PC-3 (cell line): ENCODE results near the gene CES3. TPM values are rescaled to one million over a fixed set of nuclear protein-coding genes. Genes with fewer than 3 reads are reported as not detected.

ENCODE experiments used
- ATAC-seq: fragments of 200-7000 bp; cut with Tn5 transposase; 2 replicates; pipeline ENCODE4 v1.9.1; 2020; ENCODE audit warnings: mild to moderate bottlenecking, moderate library complexity
- BruUV-seq: library from RNA; stranded (reverse); fragments of 400-500 nt; replicated peaks from 2 replicates; lab custom pipeline; 2021; lab: Mats Ljungman, UMichigan
- CTCF ChIA-PET: fragments of 300-600 bp; sonication (Branson Sonifier 250); formaldehyde crosslinking; loops from one replicate; lab custom pipeline; 2022; ENCODE audit warnings: antibody characterized with exemption; lab: Charles Lee
- POLR2A ChIA-PET: fragments of 300-600 bp; sonication (Branson Sonifier 250); formaldehyde crosslinking; loops from one replicate; lab custom pipeline; 2022; ENCODE audit warnings: antibody characterized with exemption; ENCODE audit not compliant: unreplicated experiment; lab: Charles Lee
- DNase-seq: peaks from one replicate; pipeline ENCODE4 v3.0.0-alpha.2; 2015
- H2AFZ ChIP-seq: fragments of 300-600 bp; sonication (generic); 2 replicates; pipeline ENCODE4 v1.6.0; 2016; ENCODE audit warnings: antibody characterized with exemption, low read length
- H3F3A ChIP-seq: fragments of 300-600 bp; sonication (generic); one replicate; pipeline ENCODE4 v1.6.0; 2017; ENCODE audit warnings: antibody characterized with exemption, low read length, control low read depth, mild to moderate bottlenecking; ENCODE audit not compliant: unreplicated experiment
- H3K27ac ChIP-seq: fragments of 300-600 bp; sonication (generic); 2 replicates; pipeline ENCODE4 v1.5.1; 2016; ENCODE audit warnings: mild to moderate bottlenecking, low read length
- H3K27me3 ChIP-seq: fragments of 300-600 bp; sonication (generic); 2 replicates; pipeline ENCODE4 v1.6.1; 2016; ENCODE audit warnings: low read length, mixed read lengths
- H3K36me3 ChIP-seq: fragments of 300-600 bp; sonication (generic); 2 replicates; pipeline ENCODE4 v1.6.1; 2016; ENCODE audit warnings: low read depth, mixed run types, low read length, mixed read lengths
- H3K4me1 ChIP-seq: fragments of 300-600 bp; sonication (generic); 2 replicates; pipeline ENCODE4 v1.5.1; 2016; ENCODE audit warnings: low read length; ENCODE audit not compliant: insufficient read depth
- H3K4me2 ChIP-seq: fragments of 300-600 bp; sonication (generic); 2 replicates; pipeline ENCODE4 v1.6.0; 2016; ENCODE audit warnings: low read length
- H3K4me3 ChIP-seq: fragments of 300-600 bp; sonication (generic); 2 replicates; pipeline ENCODE4 v1.5.1; 2016; ENCODE audit warnings: mild to moderate bottlenecking, low read length, mixed read lengths
- H3K79me2 ChIP-seq: fragments of 300-600 bp; sonication (generic); 2 replicates; pipeline ENCODE4 v1.6.1; 2017; ENCODE audit warnings: low read length, mixed read lengths
- H3K9ac ChIP-seq: fragments of 300-600 bp; sonication (generic); 2 replicates; pipeline ENCODE4 v1.6.0; 2016; ENCODE audit warnings: mild to moderate bottlenecking, low read length
- H3K9me2 ChIP-seq: fragments of 300-600 bp; sonication (generic); replicated peaks from 2 replicates; pipeline ENCODE4 v1.6.1; 2016; ENCODE audit warnings: mixed run types, low read length, mixed read lengths
- H3K9me3 ChIP-seq: fragments of 300-600 bp; sonication (generic); 2 replicates; pipeline ENCODE4 v1.6.1; 2016; ENCODE audit warnings: low read length, mixed read lengths
- H4K20me1 ChIP-seq: fragments of 300-600 bp; sonication (generic); 2 replicates; pipeline ENCODE4 v1.6.1; 2016; ENCODE audit warnings: low read length, mixed read lengths
- EZH2 ChIP-seq: fragments of 300-600 bp; sonication (generic); IDR thresholded peaks from one replicate; pipeline ENCODE4 v1.6.1; 2017; ENCODE audit warnings: antibody characterized with exemption, mild to moderate bottlenecking, low read length; ENCODE audit not compliant: unreplicated experiment
- EZH2phosphoT487 ChIP-seq: fragments of 300-600 bp; sonication (generic); IDR thresholded peaks from 2 replicates; pipeline ENCODE4 v1.6.1; 2018; ENCODE audit warnings: mild to moderate bottlenecking, antibody characterized with exemption, low read length, borderline replicate concordance
- intact Hi-C: fragments of 100-400 bp; cut with micrococcal nuclease; formaldehyde crosslinking; loops from 2 replicates; pipeline ENCODE4 v1.9.0; 2023
- total RNA-seq: library from RNA; depleted of rRNA; stranded (reverse); fragments of >200 nt; gene quantifications from 2 replicates; pipeline ENCODE4 v1.2.3, GENCODE V29; 2014
- TF ChIP-seq, protein P1 (sequence below): fragments of 300-600 bp; sonication (generic); conservative IDR thresholded peaks from 2 replicates; pipeline ENCODE4 v1.5.1; 2017; ENCODE audit warnings: antibody characterized with exemption, low read depth, mild to moderate bottlenecking, low read length

CES3 gene
- total RNA-seq, 1 experiment from 2014 or later, result 0.26 TPM

DNA sequence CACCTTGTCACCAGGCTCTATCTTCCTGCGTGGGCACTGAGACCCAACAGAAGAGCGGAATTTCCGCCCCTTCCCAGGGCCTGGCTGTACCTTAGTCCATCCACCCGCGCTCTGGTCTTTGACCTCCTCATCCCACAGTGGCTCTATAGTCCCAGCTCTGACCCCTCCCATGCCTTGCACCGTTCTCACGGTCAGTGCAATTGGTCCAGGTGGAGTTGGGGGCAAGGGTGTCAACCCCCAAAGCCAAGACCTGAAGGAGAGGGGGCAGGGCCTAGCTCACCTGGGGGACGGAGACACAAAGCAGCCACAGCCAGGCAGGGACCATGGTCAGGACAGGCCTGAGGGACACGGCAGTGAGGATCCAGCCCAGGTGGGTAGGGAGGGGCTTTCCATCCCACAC lies 43.3 kb upstream of the CES3 start:
- ChIA-PET POLR2A (no interaction called here), CTCF (no interaction called here)
- BruUV-seq, result no TSS peak
- no peak overlapping the region for H3K9ac ChIP-seq
- H3F3A ChIP-seq, result no peaks in the 10 kb centered on the region
- H3K4me1 ChIP-seq, result no peaks in the 10 kb centered on the region
- no peak overlapping the region for H3K4me3 ChIP-seq
- H3K27me3 ChIP-seq, result no peaks in the 10 kb centered on the region
- H3K79me2 ChIP-seq, result no peaks in the 10 kb centered on the region
- no peak overlapping the region for H2AFZ ChIP-seq
- intact Hi-C loops, result no loop called here
- H3K36me3 ChIP-seq, result no peaks in the 10 kb centered on the region
- DNase-seq, result no peak
- TF ChIP-seq EZH2 (no peak), EZH2phosphoT487 (no peak)
- TF ChIP-seq, protein P1, sequence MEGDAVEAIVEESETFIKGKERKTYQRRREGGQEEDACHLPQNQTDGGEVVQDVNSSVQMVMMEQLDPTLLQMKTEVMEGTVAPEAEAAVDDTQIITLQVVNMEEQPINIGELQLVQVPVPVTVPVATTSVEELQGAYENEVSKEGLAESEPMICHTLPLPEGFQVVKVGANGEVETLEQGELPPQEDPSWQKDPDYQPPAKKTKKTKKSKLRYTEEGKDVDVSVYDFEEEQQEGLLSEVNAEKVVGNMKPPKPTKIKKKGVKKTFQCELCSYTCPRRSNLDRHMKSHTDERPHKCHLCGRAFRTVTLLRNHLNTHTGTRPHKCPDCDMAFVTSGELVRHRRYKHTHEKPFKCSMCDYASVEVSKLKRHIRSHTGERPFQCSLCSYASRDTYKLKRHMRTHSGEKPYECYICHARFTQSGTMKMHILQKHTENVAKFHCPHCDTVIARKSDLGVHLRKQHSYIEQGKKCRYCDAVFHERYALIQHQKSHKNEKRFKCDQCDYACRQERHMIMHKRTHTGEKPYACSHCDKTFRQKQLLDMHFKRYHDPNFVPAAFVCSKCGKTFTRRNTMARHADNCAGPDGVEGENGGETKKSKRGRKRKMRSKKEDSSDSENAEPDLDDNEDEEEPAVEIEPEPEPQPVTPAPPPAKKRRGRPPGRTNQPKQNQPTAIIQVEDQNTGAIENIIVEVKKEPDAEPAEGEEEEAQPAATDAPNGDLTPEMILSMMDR, result no peak
- no peaks in the 10 kb centered on the region for H3K9me3 ChIP-seq
- H3K4me2 ChIP-seq, result no peak overlapping the region
- no peak for ATAC-seq
- H3K27ac ChIP-seq, result no peak overlapping the region
- H3K9me2 ChIP-seq, result no peaks in the 10 kb centered on the region
- no peaks in the 10 kb centered on the region for H4K20me1 ChIP-seq

DNA sequence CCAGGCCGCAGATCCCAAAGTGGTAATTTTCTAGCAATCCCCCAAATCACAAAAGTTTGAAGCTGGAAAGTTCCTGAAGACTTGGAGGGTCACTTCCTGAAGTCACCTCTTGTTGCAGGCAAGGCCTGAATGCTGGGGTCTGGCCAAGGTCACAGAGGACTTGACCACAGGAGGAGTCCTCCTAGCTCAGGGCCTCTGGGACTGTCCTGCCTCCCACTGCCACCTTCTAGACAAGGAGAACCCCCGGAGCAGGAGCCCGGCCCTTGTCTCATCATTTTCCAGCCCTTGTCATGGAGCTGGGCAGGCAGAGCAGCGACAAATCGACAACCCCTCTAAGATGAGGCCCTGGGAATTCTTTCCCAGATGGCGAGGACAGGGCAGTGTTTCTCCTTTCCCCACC lies 42.7 kb upstream of the CES3 start:
- no peaks in the 10 kb centered on the region for H3K4me1 ChIP-seq
- TF ChIP-seq, protein P1, result no peak
- TF ChIP-seq EZH2phosphoT487 (no peak), EZH2 (no peak)
- BruUV-seq, result no TSS peak
- ChIA-PET POLR2A (no interaction called here), CTCF (no interaction called here)
- no peak overlapping the region for H3K4me2 ChIP-seq
- ATAC-seq (no peak), DNase-seq (no peak)
- H3K4me3 ChIP-seq, result no peak overlapping the region
- no peak overlapping the region for H3K27ac ChIP-seq
- intact Hi-C loops, result no loop called here
- H3F3A ChIP-seq, result no peaks in the 10 kb centered on the region
- H2AFZ ChIP-seq, result no peak overlapping the region
- no peaks in the 10 kb centered on the region for H3K36me3 ChIP-seq
- no peaks in the 10 kb centered on the region for H3K27me3 ChIP-seq
- no peaks in the 10 kb centered on the region for H4K20me1 ChIP-seq
- no peaks in the 10 kb centered on the region for H3K79me2 ChIP-seq
- no peak overlapping the region for H3K9ac ChIP-seq
- no peaks in the 10 kb centered on the region for H3K9me3 ChIP-seq
- no peaks in the 10 kb centered on the region for H3K9me2 ChIP-seq

DNA sequence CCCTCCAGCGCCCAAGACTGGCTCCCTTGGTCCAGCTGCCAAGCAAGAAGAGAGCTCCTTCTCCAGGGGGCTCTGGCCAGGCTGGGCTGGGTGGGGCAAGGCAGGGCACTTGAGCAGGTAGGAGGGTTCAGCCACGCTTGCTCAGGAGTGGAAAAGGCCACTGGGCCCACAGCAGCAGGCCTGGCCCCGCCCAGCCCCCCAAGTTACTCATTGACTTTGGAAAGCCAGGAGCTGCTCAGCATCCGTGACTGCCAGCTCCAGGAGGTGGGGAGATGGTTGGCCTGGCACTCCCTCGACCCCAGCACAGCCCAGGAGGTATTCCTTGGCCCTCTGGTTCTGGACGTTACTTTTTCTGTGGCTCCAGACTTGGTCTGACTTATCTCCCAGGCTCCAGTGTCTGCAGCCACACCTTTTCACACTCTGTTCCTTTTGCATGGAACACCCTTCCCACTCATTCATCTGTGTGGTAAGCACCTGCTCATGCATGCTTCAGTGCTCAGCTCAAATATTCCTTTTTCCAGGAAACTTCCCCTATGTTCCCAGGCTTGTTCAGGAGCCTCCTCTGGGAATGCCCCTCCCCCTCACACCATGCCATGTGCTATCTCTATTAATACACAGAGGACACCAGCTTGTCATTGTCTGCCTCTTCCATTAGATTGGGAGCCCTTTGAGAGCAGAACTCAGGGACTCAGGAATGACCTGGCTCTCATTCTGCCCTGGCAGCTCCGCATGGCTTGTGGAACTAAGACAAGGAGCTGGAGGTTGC lies 42.1 kb upstream of the CES3 start, which contains the start of gene CDH16:
CDH16 (minus strand) TSS at position 83 of the 766 bp plus-strand sequence. CDS start 820 bp downstream, outside the sequence.
- TF ChIP-seq, protein P1, result no peak
- TF ChIP-seq EZH2phosphoT487 (no peak), EZH2 (no peak)
- no peak within 1 kb of the TSS for H2AFZ ChIP-seq
- H3K9ac ChIP-seq, result no peak within 1 kb of the TSS
- no peaks in the 10 kb centered on the region for H3K27me3 ChIP-seq
- ChIA-PET CTCF (no interaction called here), POLR2A (no interaction called here)
- H4K20me1 ChIP-seq, result no peaks in the 10 kb centered on the region
- no peaks in the 10 kb centered on the region for H3K9me3 ChIP-seq
- H3F3A ChIP-seq, result no peaks in the 10 kb centered on the region
- BruUV-seq, result no TSS peak
- H3K27ac ChIP-seq, result no peak within 1 kb of the TSS
- no peak within 1 kb of the TSS for H3K4me2 ChIP-seq
- intact Hi-C loops, result no loop called here
- no peaks in the 10 kb centered on the region for H3K36me3 ChIP-seq
- ATAC-seq (no peak), DNase-seq (no peak)
- no peaks in the 10 kb centered on the region for H3K9me2 ChIP-seq
- H3K79me2 ChIP-seq, result no peaks in the 10 kb centered on the region
- H3K4me1 ChIP-seq, result no peaks in the 10 kb centered on the region
- no peak within 1 kb of the TSS for H3K4me3 ChIP-seq
